DOHH2 (cell line): ENCODE measurements around the gene RPUSD1.

Experiments used
- EZH2phosphoT487 ChIP-seq: fragments of 200-600 bp; sonication (generic); IDR thresholded peaks from 2 replicates; pipeline ENCODE4 v1.6.1; 2017; ENCODE audit warnings: borderline replicate concordance, mild to moderate bottlenecking, antibody characterized with exemption, low read length, moderate library complexity, mixed read lengths
- TF ChIP-seq, protein P1 (sequence below): fragments of 200-600 bp; sonication (generic); IDR thresholded peaks from one replicate; pipeline ENCODE4 v1.5.1; 2014; ENCODE audit warnings: antibody characterized with exemption, mild to moderate bottlenecking, low read depth, low read length; ENCODE audit not compliant: poor library complexity, severe bottlenecking

DNA sequence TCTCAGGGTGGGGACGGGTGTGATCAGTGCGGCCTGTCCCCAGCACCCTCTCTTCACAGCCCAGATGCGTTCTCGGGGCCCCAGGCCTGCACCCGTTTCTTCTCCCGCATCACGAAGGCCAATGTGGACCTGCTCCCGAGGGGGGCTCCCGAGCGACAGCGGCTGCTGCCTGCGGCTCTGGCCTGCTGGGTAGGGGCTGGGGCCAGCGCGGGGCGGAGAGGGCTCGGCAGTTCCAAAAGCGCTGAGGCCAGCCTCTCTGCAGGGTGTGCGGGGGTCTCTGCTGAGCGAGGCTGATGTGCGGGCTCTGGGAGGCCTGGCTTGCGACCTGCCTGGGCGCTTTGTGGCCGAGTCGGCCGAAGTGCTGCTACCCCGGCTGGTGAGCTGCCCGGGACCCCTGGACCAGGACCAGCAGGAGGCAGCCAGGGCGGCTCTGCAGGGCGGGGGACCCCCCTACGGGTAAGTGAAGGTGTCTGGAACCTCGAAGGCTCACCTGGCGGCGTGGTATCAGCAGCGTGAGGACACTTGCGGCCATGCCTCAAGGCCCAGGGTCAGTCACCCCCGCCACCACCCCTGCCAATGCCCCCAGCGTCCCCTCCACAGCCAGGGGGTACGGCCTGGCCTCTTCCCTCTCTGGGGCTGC, 23.2 kb downstream of the RPUSD1 start:
- TF ChIP-seq, protein P1, sequence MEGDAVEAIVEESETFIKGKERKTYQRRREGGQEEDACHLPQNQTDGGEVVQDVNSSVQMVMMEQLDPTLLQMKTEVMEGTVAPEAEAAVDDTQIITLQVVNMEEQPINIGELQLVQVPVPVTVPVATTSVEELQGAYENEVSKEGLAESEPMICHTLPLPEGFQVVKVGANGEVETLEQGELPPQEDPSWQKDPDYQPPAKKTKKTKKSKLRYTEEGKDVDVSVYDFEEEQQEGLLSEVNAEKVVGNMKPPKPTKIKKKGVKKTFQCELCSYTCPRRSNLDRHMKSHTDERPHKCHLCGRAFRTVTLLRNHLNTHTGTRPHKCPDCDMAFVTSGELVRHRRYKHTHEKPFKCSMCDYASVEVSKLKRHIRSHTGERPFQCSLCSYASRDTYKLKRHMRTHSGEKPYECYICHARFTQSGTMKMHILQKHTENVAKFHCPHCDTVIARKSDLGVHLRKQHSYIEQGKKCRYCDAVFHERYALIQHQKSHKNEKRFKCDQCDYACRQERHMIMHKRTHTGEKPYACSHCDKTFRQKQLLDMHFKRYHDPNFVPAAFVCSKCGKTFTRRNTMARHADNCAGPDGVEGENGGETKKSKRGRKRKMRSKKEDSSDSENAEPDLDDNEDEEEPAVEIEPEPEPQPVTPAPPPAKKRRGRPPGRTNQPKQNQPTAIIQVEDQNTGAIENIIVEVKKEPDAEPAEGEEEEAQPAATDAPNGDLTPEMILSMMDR = no peak
- no peak for TF ChIP-seq EZH2phosphoT487
